Coronary artery (tissue), 2 donors: ENCODE measurements around the gene CMTR1.
A peak's percentile ranks its signal among the peaks of the same experiment; 100 is the strongest.

Source experiments
- DNase-seq: peaks from one replicate; pipeline ENCODE4 v3.0.0-alpha.2; 2017; ENCODE audit warnings: low spot score
- H3K27ac ChIP-seq, 2 donors: fragments of 200-600 bp; sonication (generic); one replicate each; pipeline ENCODE4 v1.5.1; 2016 to 2019
- H3K4me3 ChIP-seq: fragments of 200-600 bp; sonication (generic); 2 replicates; pipeline ENCODE4 v1.5.1; 2016; ENCODE audit warnings: mild to moderate bottlenecking, moderate library complexity
- TF ChIP-seq, protein P1 (sequence below): fragments of 200-600 bp; sonication (generic); IDR thresholded peaks from one replicate; pipeline ENCODE4 v1.5.1; 2019; ENCODE audit warnings: antibody characterized with exemption

CMTR1 gene

DNA sequence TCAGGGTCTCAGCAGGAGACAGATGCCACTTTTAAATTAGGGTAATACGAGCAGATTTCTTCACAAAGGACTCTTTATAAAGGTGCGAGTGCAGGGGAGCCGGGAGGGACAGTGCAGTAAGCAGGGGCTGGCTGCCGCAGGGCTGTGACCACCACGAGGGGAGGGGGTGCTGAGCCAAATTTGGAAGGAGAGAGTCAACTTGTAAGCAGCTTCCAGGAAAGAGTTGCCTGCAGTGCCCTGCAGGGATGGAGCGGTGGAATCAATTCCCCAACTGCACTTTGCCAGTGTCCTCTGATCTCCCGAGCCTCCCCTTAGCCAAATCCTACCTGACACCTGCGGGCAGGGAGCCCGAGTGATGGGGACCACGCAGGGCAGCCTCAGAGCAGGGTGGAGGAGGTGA lies 80.6 kb downstream of the CMTR1 start:
- DNase-seq: no peak
- Histone ChIP-seq H3K27ac (no peak overlapping the region), H3K4me3 (no peak overlapping the region)
- TF ChIP-seq, protein P1, sequence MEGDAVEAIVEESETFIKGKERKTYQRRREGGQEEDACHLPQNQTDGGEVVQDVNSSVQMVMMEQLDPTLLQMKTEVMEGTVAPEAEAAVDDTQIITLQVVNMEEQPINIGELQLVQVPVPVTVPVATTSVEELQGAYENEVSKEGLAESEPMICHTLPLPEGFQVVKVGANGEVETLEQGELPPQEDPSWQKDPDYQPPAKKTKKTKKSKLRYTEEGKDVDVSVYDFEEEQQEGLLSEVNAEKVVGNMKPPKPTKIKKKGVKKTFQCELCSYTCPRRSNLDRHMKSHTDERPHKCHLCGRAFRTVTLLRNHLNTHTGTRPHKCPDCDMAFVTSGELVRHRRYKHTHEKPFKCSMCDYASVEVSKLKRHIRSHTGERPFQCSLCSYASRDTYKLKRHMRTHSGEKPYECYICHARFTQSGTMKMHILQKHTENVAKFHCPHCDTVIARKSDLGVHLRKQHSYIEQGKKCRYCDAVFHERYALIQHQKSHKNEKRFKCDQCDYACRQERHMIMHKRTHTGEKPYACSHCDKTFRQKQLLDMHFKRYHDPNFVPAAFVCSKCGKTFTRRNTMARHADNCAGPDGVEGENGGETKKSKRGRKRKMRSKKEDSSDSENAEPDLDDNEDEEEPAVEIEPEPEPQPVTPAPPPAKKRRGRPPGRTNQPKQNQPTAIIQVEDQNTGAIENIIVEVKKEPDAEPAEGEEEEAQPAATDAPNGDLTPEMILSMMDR: no peak

DNA sequence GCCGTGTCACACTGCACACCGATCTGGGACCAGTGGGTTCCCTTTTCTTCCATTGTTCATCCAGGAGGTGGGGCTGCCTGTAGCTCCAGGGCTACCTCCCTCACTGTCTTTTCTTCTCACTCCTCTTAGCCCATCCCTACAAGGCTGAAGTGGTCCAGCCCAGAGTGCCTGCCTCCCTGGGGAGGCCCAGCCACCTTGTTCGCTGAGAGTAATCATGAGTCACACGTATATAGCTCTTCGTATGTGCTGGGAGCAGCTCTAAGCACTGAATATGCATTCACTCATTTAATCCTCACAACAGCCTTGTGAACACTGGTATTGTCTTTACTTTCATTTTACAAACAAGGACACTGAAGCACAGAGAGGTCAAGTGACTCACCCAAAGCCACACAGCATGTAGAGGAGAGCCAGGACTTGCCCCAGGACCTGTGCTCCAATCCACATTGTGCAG lies 81.3 kb downstream of the CMTR1 start:
- Histone ChIP-seq H3K4me3 (no peak overlapping the region), H3K27ac (no peak overlapping the region)
- no peak for DNase-seq
- TF ChIP-seq, protein P1: no peak

DNA sequence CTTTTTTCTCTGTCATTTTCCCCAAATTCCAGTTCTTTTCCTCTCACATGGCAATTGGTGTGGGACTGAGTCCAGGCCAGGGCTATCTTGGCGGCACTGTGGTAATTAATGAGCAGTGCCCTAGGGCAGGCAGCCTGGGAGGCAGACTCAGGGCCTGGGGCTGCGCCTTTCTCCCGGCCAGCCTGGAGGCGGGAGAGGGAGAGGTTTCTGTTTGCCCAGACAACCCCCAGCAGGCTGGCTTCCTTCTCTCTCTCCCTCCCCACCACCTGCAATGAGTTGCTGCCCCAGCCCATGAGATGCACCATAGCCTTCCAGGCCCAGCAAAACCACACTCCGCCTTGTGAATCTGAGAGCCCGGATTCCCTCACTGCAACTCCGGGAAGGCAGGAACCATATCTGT lies 81.8 kb downstream of the CMTR1 start:
- DNase-seq: no peak
- TF ChIP-seq, protein P1: no peak
- H3K27ac ChIP-seq: no peak overlapping the region
- H3K4me3 ChIP-seq: no peak overlapping the region

DNA sequence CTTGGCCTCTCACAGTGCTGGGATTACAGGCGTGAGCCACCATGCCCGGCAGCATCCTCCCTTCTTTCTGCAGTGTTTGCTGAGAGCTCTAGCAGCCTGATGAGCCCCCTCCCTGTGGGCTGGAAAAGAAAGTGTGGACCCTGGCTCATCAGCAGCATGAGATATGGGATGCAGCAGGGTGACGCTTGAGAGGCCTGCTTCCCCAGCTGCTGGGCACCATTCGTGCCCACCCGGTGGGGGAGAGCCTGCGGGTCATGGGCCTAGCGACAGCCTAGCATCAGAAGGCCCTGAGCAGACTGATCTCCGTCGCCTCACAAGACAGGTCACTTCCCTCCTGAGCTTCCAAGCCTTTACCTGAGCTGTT lies 82.7 kb downstream of the CMTR1 start:
- no peak for DNase-seq
- Histone ChIP-seq H3K27ac (peak overlapping the region in 1 of 2 donors; percentile 7), H3K4me3 (no peak overlapping the region)
- TF ChIP-seq, protein P1: no peak

DNA sequence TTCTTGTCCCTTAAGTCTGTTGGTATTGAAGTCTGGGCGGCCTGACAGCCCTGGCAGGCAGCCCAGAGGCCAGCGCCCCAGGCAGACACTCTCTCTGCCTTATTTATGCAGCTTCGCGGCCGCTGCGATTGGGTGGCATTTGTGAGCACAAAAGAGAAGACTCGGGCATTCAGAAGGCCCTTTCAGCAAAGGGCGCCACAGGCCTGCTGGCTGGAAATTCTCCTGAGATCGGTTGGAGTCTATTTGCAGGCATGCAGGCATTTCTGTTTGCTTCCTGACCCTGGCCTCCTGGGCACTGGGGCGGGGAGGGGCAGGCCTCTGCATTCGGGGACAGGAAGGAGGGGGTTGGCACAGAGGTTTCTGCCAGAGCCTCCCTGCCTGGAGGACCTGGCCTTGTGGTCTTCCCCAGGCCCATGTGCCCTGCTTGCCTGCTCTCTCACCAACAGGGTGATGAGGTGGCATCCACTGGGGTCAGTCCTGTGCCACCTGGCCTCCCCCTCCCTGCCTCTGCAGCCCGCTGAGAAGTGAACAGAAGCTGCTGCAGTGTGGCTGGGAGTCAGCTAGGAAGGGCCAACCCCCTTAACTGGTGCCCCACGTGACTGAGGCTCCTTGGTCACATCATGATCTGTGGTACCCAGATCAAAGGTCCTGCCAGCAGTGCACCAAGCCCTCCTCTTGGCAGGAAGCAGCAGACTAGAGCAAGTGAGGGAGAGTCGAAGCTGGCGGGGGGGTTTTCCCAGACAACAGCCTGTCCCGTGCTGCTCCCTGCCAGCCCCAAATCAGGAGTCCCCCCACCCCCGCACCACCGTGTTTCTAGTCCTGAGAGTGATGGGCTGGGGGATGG lies 83.3 kb downstream of the CMTR1 start:
- Histone ChIP-seq H3K27ac (peak overlapping the region in 1 of 2 donors; percentile 7), H3K4me3 (no peak overlapping the region)
- no peak for DNase-seq
- TF ChIP-seq, protein P1: no peak

DNA sequence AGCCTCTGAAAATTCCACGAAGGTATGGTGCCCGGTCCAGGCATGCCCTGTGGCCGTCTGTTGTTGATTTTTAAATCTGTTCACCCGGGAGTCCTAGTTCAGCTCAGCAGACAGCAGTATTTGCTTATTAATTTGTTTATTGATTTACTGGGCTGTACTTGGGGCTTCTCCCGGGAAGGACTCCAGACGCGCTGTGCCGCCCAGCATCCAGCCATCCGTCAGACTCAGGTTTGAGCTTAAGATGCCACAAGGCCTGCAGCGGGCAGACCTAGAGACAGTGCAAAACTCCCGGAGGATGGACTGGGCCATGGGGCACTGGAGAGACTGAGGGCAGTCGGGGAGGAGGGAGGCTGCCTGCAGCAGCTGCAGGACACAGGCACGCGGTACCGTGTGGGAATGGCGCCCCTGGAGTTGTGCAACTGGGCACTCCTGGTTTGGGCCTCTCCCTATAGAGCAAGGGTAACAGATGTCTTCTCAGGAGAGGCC lies 83.9 kb downstream of the CMTR1 start:
- TF ChIP-seq, protein P1: no peak
- no peak for DNase-seq
- Histone ChIP-seq H3K4me3 (no peak overlapping the region), H3K27ac (no peak overlapping the region)

DNA sequence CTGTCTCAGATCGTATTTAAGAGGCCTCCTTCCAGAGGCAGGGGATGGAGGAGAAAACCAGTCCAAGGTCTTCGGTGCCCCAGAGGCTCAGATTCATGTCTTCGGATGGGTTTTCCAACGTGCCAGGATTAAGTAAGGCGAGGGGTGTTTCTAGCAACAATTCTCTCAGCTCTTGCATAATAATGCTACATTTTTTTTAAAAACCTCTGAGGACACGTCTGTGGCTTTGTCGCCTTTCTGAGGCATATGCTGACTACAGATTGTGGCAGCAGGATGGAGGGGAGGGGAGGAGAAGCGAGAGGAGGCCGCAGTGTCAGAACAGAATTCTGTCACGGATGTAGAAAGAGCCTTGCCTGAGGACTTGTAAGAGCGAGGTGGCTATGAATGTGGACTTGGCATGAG lies 84.4 kb downstream of the CMTR1 start:
- TF ChIP-seq, protein P1: no peak
- H3K27ac ChIP-seq: no peak overlapping the region
- no peak overlapping the region for H3K4me3 ChIP-seq
- no peak for DNase-seq
